ENCODE results near the gene SMIM23. TPM values are rescaled to one million over a fixed set of nuclear protein-coding genes. Genes with fewer than 3 reads are reported as not detected.

SMIM23 gene
- polyA plus RNA-seq, 3 donors: not detected

- DNase-seq: no peak
- intact Hi-C loops (cut with micrococcal nuclease): no loop called here
- Histone ChIP-seq H2AFZ (ENCODE audit: insufficient read depth, low read depth, low read length, poor library complexity, severe bottlenecking) (no peak overlapping the region), H3K4me3 (replicated peaks in 1 of 3; ENCODE audit: low read depth in 2 of 3, low read length in 3 of 3) (no peak overlapping the region), H3K9me3 (replicated peaks in 1 of 2; ENCODE audit: control insufficient read depth in 1 of 2, insufficient read depth in 1 of 2, low read length in 2 of 2) (no peaks in the 10 kb centered on the region), H4K20me1 (ENCODE audit: insufficient read depth, low read length) (no peaks in the 10 kb centered on the region), H3K27ac (ENCODE audit: low read depth in 1 of 2, low read length in 2 of 2) (no peak overlapping the region), H3K4me1 (ENCODE audit: control insufficient read depth in 1 of 2, insufficient read depth in 2 of 2, low read length in 2 of 2) (no peaks in the 10 kb centered on the region), H3K4me2 (replicated peaks; ENCODE audit: extremely low read depth, low read length, poor library complexity, severe bottlenecking) (no peak overlapping the region), H3K36me3 (replicated peaks in 1 of 2; ENCODE audit: control insufficient read depth in 1 of 2, insufficient read depth in 2 of 2, low read length in 2 of 2) (no peaks in the 10 kb centered on the region), H3K27me3 (ENCODE audit: control insufficient read depth in 2 of 2, insufficient read depth in 2 of 2, low read length in 2 of 2) (no peaks in the 10 kb centered on the region), H3K9ac (ENCODE audit: insufficient read depth, low read length, poor library complexity, severe bottlenecking) (no peak overlapping the region), H3K79me2 (ENCODE audit: insufficient read depth, low read length) (no peaks in the 10 kb centered on the region)
- no CpG with 5 or more reads among the region's 1 CpG for WGBS (ENCODE audit: insufficient coverage)
- H3K9me3 Mint-ChIP-seq: peaks cover 0 to 1% (median 0%) of the 10 kb centered on the region in 7 donors
- no peaks in the 10 kb centered on the region for H3K36me3 Mint-ChIP-seq
- H3K4me3 Mint-ChIP-seq: no peak overlapping the region
- H3K27ac Mint-ChIP-seq: no peak overlapping the region
- H3K27me3 Mint-ChIP-seq (ENCODE audit: low read depth in 3 of 3): peaks cover 0 to 6% (median under 1%) of the 10 kb centered on the region in 3 donors
- H3K4me1 Mint-ChIP-seq: no peaks in the 10 kb centered on the region
- TF ChIP-seq, protein P1, sequence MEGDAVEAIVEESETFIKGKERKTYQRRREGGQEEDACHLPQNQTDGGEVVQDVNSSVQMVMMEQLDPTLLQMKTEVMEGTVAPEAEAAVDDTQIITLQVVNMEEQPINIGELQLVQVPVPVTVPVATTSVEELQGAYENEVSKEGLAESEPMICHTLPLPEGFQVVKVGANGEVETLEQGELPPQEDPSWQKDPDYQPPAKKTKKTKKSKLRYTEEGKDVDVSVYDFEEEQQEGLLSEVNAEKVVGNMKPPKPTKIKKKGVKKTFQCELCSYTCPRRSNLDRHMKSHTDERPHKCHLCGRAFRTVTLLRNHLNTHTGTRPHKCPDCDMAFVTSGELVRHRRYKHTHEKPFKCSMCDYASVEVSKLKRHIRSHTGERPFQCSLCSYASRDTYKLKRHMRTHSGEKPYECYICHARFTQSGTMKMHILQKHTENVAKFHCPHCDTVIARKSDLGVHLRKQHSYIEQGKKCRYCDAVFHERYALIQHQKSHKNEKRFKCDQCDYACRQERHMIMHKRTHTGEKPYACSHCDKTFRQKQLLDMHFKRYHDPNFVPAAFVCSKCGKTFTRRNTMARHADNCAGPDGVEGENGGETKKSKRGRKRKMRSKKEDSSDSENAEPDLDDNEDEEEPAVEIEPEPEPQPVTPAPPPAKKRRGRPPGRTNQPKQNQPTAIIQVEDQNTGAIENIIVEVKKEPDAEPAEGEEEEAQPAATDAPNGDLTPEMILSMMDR (IDR thresholded peaks at IDR 0.05): no peak
These were observed 3.7 kb downstream of the SMIM23 start for GRCh38 chr5:171789353-171789752.

DNA sequence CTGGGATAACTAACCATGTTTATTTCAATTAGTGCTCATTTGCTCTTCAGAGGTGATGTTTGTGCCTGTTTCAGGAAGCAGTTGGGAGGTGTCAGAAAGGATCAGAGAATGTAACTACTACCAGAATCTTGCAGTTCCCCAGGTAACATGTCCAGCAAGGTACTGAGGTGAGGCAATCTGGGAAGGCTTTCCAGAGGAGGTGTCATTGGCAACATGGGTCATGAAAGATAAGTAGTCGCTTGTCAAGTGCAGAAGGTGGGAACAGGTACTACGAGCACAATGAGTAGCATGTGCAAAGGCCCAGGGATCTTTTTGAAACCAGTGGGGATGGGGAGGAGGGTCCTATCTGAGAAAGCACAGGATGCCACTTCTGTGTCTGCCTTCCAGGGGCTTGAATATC is 4.8 kb downstream of the SMIM23 start:
- no peaks in the 10 kb centered on the region for H3K79me2 ChIP-seq (ENCODE audit: insufficient read depth, low read length)
- WGBS (ENCODE audit: insufficient coverage): 100% methylated on average over 2 of the region's 2 CpGs
- H3K9me3 ChIP-seq (replicated peaks in 1 of 2; ENCODE audit: control insufficient read depth in 1 of 2, insufficient read depth in 1 of 2, low read length in 2 of 2): no peaks in the 10 kb centered on the region
- H2AFZ ChIP-seq (ENCODE audit: insufficient read depth, low read depth, low read length, poor library complexity, severe bottlenecking): no peak overlapping the region
- H3K9ac ChIP-seq (ENCODE audit: insufficient read depth, low read length, poor library complexity, severe bottlenecking): no peak overlapping the region
- H3K4me3 ChIP-seq (replicated peaks in 1 of 3; ENCODE audit: low read depth in 2 of 3, low read length in 3 of 3): no peak overlapping the region
- H3K4me1 ChIP-seq (ENCODE audit: control insufficient read depth in 1 of 2, insufficient read depth in 2 of 2, low read length in 2 of 2): no peaks in the 10 kb centered on the region
- no peak overlapping the region for H3K4me3 Mint-ChIP-seq
- TF ChIP-seq, protein P1 (IDR thresholded peaks at IDR 0.05): no peak
- no peaks in the 10 kb centered on the region for H4K20me1 ChIP-seq (ENCODE audit: insufficient read depth, low read length)
- H3K4me1 Mint-ChIP-seq: no peaks in the 10 kb centered on the region
- no peaks in the 10 kb centered on the region for H3K36me3 ChIP-seq (replicated peaks in 1 of 2; ENCODE audit: control insufficient read depth in 1 of 2, insufficient read depth in 2 of 2, low read length in 2 of 2)
- no peak overlapping the region for H3K4me2 ChIP-seq (replicated peaks; ENCODE audit: extremely low read depth, low read length, poor library complexity, severe bottlenecking)
- peaks cover under 1 to 4% (median 3%) of the 10 kb centered on the region in 3 donors for H3K27me3 Mint-ChIP-seq (ENCODE audit: low read depth in 3 of 3)
- no peak overlapping the region for H3K27ac Mint-ChIP-seq
- DNase-seq: no peak
- no peak overlapping the region for H3K27ac ChIP-seq (ENCODE audit: low read depth in 1 of 2, low read length in 2 of 2)
- intact Hi-C loops (cut with micrococcal nuclease): no loop called here
- H3K36me3 Mint-ChIP-seq: no peaks in the 10 kb centered on the region
- no peaks in the 10 kb centered on the region for H3K27me3 ChIP-seq (ENCODE audit: control insufficient read depth in 2 of 2, insufficient read depth in 2 of 2, low read length in 2 of 2)
- peaks cover 0 to 1% (median 0%) of the 10 kb centered on the region in 7 donors for H3K9me3 Mint-ChIP-seq
